BE2C (cell line): ENCODE measurements around the gene MYO18B.

Experiments
- DNase-seq: peaks from one replicate; pipeline ENCODE4 v3.0.0-alpha.2; 2020
- H3K27me3 ChIP-seq: fragments of 250-450 bp; sonication (Bioruptor Pico); 2 replicates; pipeline ENCODE4 v1.5.1; 2020; ENCODE audit warnings: mild to moderate bottlenecking
- H3K36me3 ChIP-seq: fragments of 250-450 bp; sonication (Bioruptor Pico); 2 replicates; pipeline ENCODE4 v1.5.1; 2020; ENCODE audit warnings: mild to moderate bottlenecking
- H3K4me1 ChIP-seq: fragments of 250-450 bp; sonication (Bioruptor Pico); 2 replicates; pipeline ENCODE4 v1.5.1; 2020
- H3K4me3 ChIP-seq: 2 replicates; pipeline ENCODE4 v1.5.1; 2011; ENCODE audit warnings: low read depth, low read length
- H3K9me3 ChIP-seq: fragments of 250-450 bp; sonication (Bioruptor Pico); 2 replicates; pipeline ENCODE4 v1.5.1; 2020
- CTCF ChIP-seq: IDR thresholded peaks from 2 replicates; pipeline ENCODE4 v1.5.1; 2012; ENCODE audit warnings: mild to moderate bottlenecking, low read depth, low read length

Gene MYO18B

GRCh38 chr22:25800766-25801165, 58.8 kb downstream of the MYO18B start:
- Histone ChIP-seq H3K4me1 (no peaks in the 10 kb centered on the region), H3K9me3 (no peaks in the 10 kb centered on the region), H3K27me3 (no peaks in the 10 kb centered on the region), H3K4me3 (no peak overlapping the region), H3K36me3 (no peaks in the 10 kb centered on the region)
- no peak for TF ChIP-seq CTCF
- no peak for DNase-seq

- Histone ChIP-seq H3K36me3 (no peaks in the 10 kb centered on the region), H3K27me3 (no peaks in the 10 kb centered on the region), H3K9me3 (no peaks in the 10 kb centered on the region), H3K4me1 (no peaks in the 10 kb centered on the region), H3K4me3 (no peak overlapping the region)
- TF ChIP-seq CTCF = no peak
- no peak for DNase-seq
Observed at GRCh38 chr22:25802018-25802417, 60.0 kb downstream of the MYO18B start.

- no peak for TF ChIP-seq CTCF
- no peaks in the 10 kb centered on the region for H3K27me3 ChIP-seq
- DNase-seq = no peak
- H3K36me3 ChIP-seq = no peaks in the 10 kb centered on the region
- H3K9me3 ChIP-seq = no peaks in the 10 kb centered on the region
- no peaks in the 10 kb centered on the region for H3K4me1 ChIP-seq
- no peak overlapping the region for H3K4me3 ChIP-seq
Observed at GRCh38 chr22:25804676-25805075, 62.7 kb downstream of the MYO18B start.

- H3K4me1 ChIP-seq = no peaks in the 10 kb centered on the region
- no peak for TF ChIP-seq CTCF
- H3K36me3 ChIP-seq = no peaks in the 10 kb centered on the region
- H3K4me3 ChIP-seq = no peak overlapping the region
- no peaks in the 10 kb centered on the region for H3K9me3 ChIP-seq
- no peaks in the 10 kb centered on the region for H3K27me3 ChIP-seq
- no peak for DNase-seq
Observed at GRCh38 chr22:25806579-25806978, 64.6 kb downstream of the MYO18B start.

GRCh38 chr22:25814685-25815084, 72.7 kb downstream of the MYO18B start:
- no peaks in the 10 kb centered on the region for H3K36me3 ChIP-seq

GRCh38 chr22:25815561-25815960, 73.6 kb downstream of the MYO18B start:
- DNase-seq = no peak
- TF ChIP-seq CTCF = no peak
- no peaks in the 10 kb centered on the region for H3K4me1 ChIP-seq

More at GRCh38 chr22:25814685-25815084, 72.7 kb downstream of the MYO18B start:
- H3K27me3 ChIP-seq = no peaks in the 10 kb centered on the region; the same call in 1 of the 2 replicates
- H3K4me1 ChIP-seq = no peaks in the 10 kb centered on the region
- no peaks in the 10 kb centered on the region for H3K9me3 ChIP-seq
- no peak for DNase-seq
- H3K4me3 ChIP-seq = no peak overlapping the region
- no peak for TF ChIP-seq CTCF

More at GRCh38 chr22:25815561-25815960, 73.6 kb downstream of the MYO18B start:
- Histone ChIP-seq H3K4me3 (no peak overlapping the region), H3K27me3 (no peaks in the 10 kb centered on the region; the same call in 1 of the 2 replicates), H3K9me3 (no peaks in the 10 kb centered on the region), H3K36me3 (no peaks in the 10 kb centered on the region)
